Measurements from ENCODE around the gene SLC17A5.

DNA sequence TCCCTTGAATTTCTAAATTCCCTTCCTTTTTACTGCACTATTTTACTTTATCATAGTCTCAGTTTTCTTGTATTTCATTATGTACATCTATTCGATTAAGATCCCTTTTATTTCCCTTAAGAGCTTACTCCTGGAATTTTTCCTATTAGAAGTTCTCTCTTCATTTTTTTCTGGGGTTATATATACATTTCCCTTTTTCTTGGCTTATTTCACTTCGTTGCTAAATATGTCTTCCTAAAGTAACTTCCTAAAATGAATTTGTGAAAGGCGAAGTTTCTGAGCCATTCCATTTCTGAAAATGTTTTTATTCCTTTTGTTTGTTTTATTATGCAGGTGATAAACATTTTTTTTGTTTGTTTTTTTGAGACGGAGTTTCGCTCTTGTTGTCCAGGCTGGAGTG lies 36.3 kb upstream of the SLC17A5 start:
- TF ChIP-seq, protein P1, sequence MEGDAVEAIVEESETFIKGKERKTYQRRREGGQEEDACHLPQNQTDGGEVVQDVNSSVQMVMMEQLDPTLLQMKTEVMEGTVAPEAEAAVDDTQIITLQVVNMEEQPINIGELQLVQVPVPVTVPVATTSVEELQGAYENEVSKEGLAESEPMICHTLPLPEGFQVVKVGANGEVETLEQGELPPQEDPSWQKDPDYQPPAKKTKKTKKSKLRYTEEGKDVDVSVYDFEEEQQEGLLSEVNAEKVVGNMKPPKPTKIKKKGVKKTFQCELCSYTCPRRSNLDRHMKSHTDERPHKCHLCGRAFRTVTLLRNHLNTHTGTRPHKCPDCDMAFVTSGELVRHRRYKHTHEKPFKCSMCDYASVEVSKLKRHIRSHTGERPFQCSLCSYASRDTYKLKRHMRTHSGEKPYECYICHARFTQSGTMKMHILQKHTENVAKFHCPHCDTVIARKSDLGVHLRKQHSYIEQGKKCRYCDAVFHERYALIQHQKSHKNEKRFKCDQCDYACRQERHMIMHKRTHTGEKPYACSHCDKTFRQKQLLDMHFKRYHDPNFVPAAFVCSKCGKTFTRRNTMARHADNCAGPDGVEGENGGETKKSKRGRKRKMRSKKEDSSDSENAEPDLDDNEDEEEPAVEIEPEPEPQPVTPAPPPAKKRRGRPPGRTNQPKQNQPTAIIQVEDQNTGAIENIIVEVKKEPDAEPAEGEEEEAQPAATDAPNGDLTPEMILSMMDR (IDR thresholded peaks at IDR 0.05; ENCODE audit: low read depth, low read length): no peak
- no peak for TF ChIP-seq EZH2phosphoT487 (IDR thresholded peaks at IDR 0.05; ENCODE audit: low read depth)
